T-helper 22 cell (primary cell): Measurements from ENCODE around the gene RSPH6A.

Source experiments
- DNase-seq: peaks from one replicate; pipeline ENCODE4 v3.0.0-alpha.2; 2020; ENCODE audit warnings: low read depth

Gene RSPH6A

GRCh38 chr19:45825263-45825605 lies 10.1 kb upstream of the RSPH6A start:
- DNase-seq = no peak

GRCh38 chr19:45824531-45825262 lies 9.6 kb upstream of the RSPH6A start:
- DNase-seq = no peak

- no peak for DNase-seq
Observed at GRCh38 chr19:45824041-45824471, 8.9 kb upstream of the RSPH6A start.

- no peak for DNase-seq
Observed at GRCh38 chr19:45823182-45823581, 8.1 kb upstream of the RSPH6A start.

GRCh38 chr19:45822716-45823115 lies 7.6 kb upstream of the RSPH6A start:
- no peak for DNase-seq

GRCh38 chr19:45821570-45821969 lies 6.5 kb upstream of the RSPH6A start:
- no peak for DNase-seq

GRCh38 chr19:45821103-45821521 lies 6.0 kb upstream of the RSPH6A start:
- no peak for DNase-seq

GRCh38 chr19:45820413-45821102 lies 5.5 kb upstream of the RSPH6A start:
- no peak for DNase-seq

- DNase-seq = no peak
Observed at GRCh38 chr19:45819769-45820168, 4.7 kb upstream of the RSPH6A start.

- no peak for DNase-seq
Observed at GRCh38 chr19:45817725-45818301, 2.7 kb upstream of the RSPH6A start.

GRCh38 chr19:45817010-45817724 lies 2.1 kb upstream of the RSPH6A start:
- DNase-seq = peak; percentile 84

GRCh38 chr19:45816236-45817009 lies 1.3 kb upstream of the RSPH6A start:
- no peak for DNase-seq

GRCh38 chr19:45815481-45816216 lies 541 bp upstream of the RSPH6A start:
- DNase-seq = no peak

GRCh38 chr19:45814166-45814780 lies 835 bp downstream of the RSPH6A start:
- DNase-seq = no peak

- DNase-seq = no peak
Observed at GRCh38 chr19:45812297-45812696, 2.8 kb downstream of the RSPH6A start.

- DNase-seq = no peak
Observed at GRCh38 chr19:45809643-45810159, 5.4 kb downstream of the RSPH6A start.

- no peak for DNase-seq
Observed at GRCh38 chr19:45805719-45806118, 9.4 kb downstream of the RSPH6A start.

GRCh38 chr19:45804959-45805230 lies 10.2 kb downstream of the RSPH6A start:
- DNase-seq = no peak

- DNase-seq = no peak
Observed at GRCh38 chr19:45804140-45804958, 10.8 kb downstream of the RSPH6A start.

- DNase-seq = no peak
Observed at GRCh38 chr19:45801603-45802175, 13.4 kb downstream of the RSPH6A start.
